Neutrophil (primary cell): ENCODE data around the gene YBX1.
A peak's percentile ranks its signal among the peaks of the same experiment; 100 is the strongest.
"Not testable (repeated sequence)": the region's sequence is repeated elsewhere in the genome, so short reads cannot be mapped to it uniquely, and the experiment has no call there.

Source experiments
- H3K27ac ChIP-seq: fragments of 200-600 bp; sonication (generic); 2 replicates; pipeline ENCODE4 v1.5.1; 2016; ENCODE audit warnings: mild to moderate bottlenecking, moderate library complexity
- H3K27me3 ChIP-seq: fragments of 200-600 bp; sonication (generic); 2 replicates; pipeline ENCODE4 v1.6.0; 2016; ENCODE audit warnings: mild to moderate bottlenecking
- H3K36me3 ChIP-seq: fragments of 200-600 bp; sonication (generic); 2 replicates; pipeline ENCODE4 v1.5.1; 2017
- H3K4me1 ChIP-seq, 2 experiments: fragments of 200-600 bp in 1 of 2; sonication (generic) in 1 of 2; 1 replicate in 1 of 2; 2 replicates in 1 of 2; pipeline versions ENCODE4 v1.5.1 to v1.6.1; 2013 to 2016; ENCODE audit warnings: low read depth in 1 of 2, low read length in 1 of 2, mild to moderate bottlenecking in 1 of 2, moderate library complexity in 1 of 2; ENCODE audit not compliant: control insufficient read depth in 1 of 2, insufficient read depth in 1 of 2
- H3K4me3 ChIP-seq, 2 experiments: fragments of 200-600 bp in 1 of 2; sonication (generic) in 1 of 2; 1 replicate in 1 of 2; 2 replicates in 1 of 2; pipeline ENCODE4 v1.5.1; 2013 to 2016; ENCODE audit warnings: low read depth in 1 of 2, low read length in 1 of 2, mild to moderate bottlenecking in 1 of 2, moderate library complexity in 1 of 2
- H3K9me3 ChIP-seq: fragments of 200-600 bp; sonication (generic); 2 replicates; pipeline ENCODE4 v1.5.1; 2016
- TF ChIP-seq, protein P1 (sequence below): fragments of 200-600 bp; sonication (generic); IDR thresholded peaks from 2 replicates; pipeline ENCODE4 v1.5.1; 2016; ENCODE audit warnings: antibody characterized with exemption

The YBX1 gene

DNA sequence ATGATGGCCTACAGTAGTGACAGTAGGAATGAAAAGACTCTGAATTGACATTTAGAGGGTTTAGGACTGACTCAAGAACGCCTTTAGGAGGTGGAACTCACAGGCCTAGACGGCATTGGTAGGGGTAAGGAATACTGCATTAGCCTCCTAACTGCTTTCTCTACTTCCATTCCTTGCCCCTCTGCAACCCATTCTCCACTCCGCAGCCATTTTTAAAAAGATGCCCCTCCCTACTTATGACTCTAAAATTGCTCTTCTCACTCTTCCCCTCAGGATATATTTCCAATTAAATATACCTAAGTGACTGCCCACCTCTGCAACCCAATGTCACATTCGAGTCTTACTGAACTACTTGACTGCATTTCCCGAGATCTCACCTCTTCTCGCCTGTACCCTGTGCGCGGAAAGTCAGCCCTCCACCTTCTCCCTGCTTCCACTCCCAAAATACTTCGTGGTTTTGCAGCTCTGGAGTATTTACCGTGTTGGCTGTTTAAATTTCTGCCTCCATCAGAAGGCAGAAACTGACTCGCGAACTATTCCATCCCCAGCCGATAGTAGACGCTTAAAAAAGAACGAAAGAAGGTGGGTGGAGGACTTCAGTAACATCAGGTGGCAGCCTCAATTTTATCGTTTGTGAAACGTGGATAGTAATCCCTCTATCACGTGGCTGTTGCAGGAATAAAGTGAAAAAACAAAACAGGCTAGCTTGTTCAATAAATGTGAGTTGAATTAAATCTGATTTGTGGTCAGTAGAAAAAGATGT lies 1.1 kb upstream of the YBX1 start:
- peaks cover 1% of the 10 kb centered on the region for H3K36me3 ChIP-seq
- no peaks in the 10 kb centered on the region for H3K9me3 ChIP-seq
- H3K27ac ChIP-seq: no peak overlapping the region
- H3K4me3 ChIP-seq: peak overlapping the region; percentile 76 to 79
- H3K4me1 ChIP-seq: peaks cover 31 to 34% of the 10 kb centered on the region in 2 experiments
- TF ChIP-seq, protein P1, sequence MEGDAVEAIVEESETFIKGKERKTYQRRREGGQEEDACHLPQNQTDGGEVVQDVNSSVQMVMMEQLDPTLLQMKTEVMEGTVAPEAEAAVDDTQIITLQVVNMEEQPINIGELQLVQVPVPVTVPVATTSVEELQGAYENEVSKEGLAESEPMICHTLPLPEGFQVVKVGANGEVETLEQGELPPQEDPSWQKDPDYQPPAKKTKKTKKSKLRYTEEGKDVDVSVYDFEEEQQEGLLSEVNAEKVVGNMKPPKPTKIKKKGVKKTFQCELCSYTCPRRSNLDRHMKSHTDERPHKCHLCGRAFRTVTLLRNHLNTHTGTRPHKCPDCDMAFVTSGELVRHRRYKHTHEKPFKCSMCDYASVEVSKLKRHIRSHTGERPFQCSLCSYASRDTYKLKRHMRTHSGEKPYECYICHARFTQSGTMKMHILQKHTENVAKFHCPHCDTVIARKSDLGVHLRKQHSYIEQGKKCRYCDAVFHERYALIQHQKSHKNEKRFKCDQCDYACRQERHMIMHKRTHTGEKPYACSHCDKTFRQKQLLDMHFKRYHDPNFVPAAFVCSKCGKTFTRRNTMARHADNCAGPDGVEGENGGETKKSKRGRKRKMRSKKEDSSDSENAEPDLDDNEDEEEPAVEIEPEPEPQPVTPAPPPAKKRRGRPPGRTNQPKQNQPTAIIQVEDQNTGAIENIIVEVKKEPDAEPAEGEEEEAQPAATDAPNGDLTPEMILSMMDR: no peak
- no peaks in the 10 kb centered on the region for H3K27me3 ChIP-seq

DNA sequence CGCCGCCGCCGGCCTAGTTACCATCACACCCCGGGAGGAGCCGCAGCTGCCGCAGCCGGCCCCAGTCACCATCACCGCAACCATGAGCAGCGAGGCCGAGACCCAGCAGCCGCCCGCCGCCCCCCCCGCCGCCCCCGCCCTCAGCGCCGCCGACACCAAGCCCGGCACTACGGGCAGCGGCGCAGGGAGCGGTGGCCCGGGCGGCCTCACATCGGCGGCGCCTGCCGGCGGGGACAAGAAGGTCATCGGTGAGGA lies 193 bp downstream of the YBX1 start:
- not testable (repeated sequence) for H3K36me3 ChIP-seq, H3K27me3 ChIP-seq, H3K9me3 ChIP-seq
- Histone ChIP-seq H3K4me3 (peak overlapping the region; percentile 76 to 79), H3K4me1 (peaks cover 31 to 34% of the 10 kb centered on the region in 2 experiments), H3K27ac (peak overlapping the region; percentile 92)
- TF ChIP-seq, protein P1: peak; percentile 6

DNA sequence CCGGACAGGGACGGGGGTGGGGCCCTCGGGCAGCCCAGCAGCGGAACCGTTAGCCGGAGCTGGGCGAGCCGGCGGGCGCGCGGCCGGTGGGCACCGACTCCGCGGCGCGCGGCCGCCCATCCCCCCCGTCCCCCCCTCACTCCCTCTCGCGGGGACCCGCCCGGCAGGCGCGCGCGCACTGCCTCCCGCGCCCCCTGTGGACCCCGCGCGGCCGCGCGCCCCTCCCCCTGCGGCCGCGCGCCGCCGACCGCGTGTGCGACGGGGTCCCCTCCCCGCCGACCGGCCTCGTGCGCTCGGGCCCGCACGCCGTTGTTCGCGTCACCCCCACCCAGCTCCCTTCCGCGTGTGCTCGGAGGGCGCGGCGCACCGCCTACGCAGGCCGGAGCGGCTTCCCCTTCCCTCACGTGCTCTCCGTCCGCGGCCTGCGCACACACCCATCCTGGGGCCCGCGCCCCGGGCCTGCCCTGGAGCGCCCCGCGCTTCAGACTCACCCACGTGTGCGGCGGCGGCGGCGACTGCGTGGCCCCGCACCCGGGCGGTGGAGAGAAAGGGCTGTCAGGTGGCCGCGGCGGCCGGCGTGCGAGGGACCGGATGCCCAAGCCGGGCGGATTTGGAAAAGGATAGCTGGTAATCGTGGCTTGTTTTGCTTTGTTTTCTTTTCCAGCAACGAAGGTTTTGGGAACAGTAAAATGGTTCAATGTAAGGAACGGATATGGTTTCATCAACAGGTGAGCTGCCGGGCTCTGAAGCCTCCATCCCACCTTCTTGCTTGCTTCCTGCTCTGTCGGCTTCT lies 717 bp downstream of the YBX1 start:
- Histone ChIP-seq H3K27me3 (no peaks in the 10 kb centered on the region), H3K36me3 (peaks cover 4% of the 10 kb centered on the region), H3K4me3 (peak overlapping the region; percentile 76 to 79), H3K27ac (peak overlapping the region; percentile 92), H3K4me1 (peaks cover 31 to 34% of the 10 kb centered on the region in 2 experiments), H3K9me3 (no peaks in the 10 kb centered on the region)
- TF ChIP-seq, protein P1: no peak

DNA sequence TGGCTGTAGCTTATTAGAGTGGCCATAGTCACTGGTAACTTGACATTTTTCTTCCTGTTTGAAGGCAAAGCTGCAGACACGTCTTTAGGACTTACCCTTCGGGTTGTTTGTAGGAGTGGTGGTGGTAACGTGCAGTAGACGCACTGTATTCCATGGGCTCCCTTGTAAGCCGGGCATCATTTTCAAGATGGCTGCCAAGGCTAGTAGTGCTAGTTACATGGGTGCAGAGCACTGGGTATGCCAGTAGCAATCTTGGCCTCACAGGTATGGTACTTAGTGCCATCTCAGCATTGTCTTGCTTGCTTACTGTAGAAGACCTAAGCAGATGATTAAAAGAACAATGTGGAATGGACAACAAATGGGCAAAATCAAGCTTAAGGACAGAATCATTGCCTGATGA lies 1.9 kb downstream of the YBX1 start:
- Histone ChIP-seq H3K27ac (peak overlapping the region; percentile 92), H3K27me3 (no peaks in the 10 kb centered on the region), H3K9me3 (no peaks in the 10 kb centered on the region), H3K4me3 (no peak overlapping the region), H3K4me1 (peaks cover 31 to 34% of the 10 kb centered on the region in 2 experiments), H3K36me3 (peaks cover 5% of the 10 kb centered on the region)
- TF ChIP-seq, protein P1: no peak

DNA sequence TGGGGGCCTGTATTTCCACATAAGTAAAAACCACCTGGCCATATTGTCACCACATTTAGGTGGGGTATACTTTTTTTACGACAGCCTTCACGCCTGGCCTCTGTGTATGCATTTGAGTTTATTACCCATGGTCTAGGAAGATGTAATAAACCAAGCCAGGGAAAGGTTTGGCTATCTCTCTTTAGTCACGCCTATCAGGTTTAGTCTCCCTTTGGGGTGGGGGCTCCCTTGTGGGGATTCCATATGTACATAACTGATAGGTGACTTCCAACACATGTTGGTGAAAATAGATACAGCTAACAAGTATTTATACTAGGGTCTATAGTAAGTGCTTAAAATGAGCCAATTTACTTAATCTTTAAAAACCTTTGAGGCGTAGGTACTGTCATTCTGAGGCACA lies 4.2 kb downstream of the YBX1 start:
- peaks cover 19 to 27% of the 10 kb centered on the region in 2 experiments for H3K4me1 ChIP-seq
- H3K36me3 ChIP-seq: peaks cover 5% of the 10 kb centered on the region
- H3K9me3 ChIP-seq: no peaks in the 10 kb centered on the region
- no peak overlapping the region for H3K27ac ChIP-seq
- TF ChIP-seq, protein P1: no peak
- no peak overlapping the region for H3K4me3 ChIP-seq
- no peaks in the 10 kb centered on the region for H3K27me3 ChIP-seq
